HG02970 (cell line): ENCODE results near the gene COX19.
A peak's percentile ranks its signal among the peaks of the same experiment; 100 is the strongest.
"Not testable (repeated sequence)": the region's sequence is repeated elsewhere in the genome, so short reads cannot be mapped to it uniquely, and the experiment has no call there.

ENCODE experiments used
- ATAC-seq: cut with Tn5 transposase; IDR thresholded peaks from one replicate; pipeline ENCODE4 v1.9.1; 2021; ENCODE audit warnings: mild to moderate bottlenecking, moderate library complexity, moderate number of reproducible peaks; ENCODE audit not compliant: unreplicated experiment, low FRiP score

Gene COX19

GRCh38 chr7:931871-932650, 43.3 kb downstream of the COX19 start:
- ATAC-seq: no peak

GRCh38 chr7:930975-931758, 44.2 kb downstream of the COX19 start:
- ATAC-seq: no peak

- no peak for ATAC-seq
Observed at GRCh38 chr7:929311-929711, 46.0 kb downstream of the COX19 start.

GRCh38 chr7:927031-927671, 48.2 kb downstream of the COX19 start:
- no peak for ATAC-seq

- no peak for ATAC-seq
Observed at GRCh38 chr7:926061-927030, 49.0 kb downstream of the COX19 start.

- no peak for ATAC-seq
Observed at GRCh38 chr7:925601-926000, 49.7 kb downstream of the COX19 start.

- ATAC-seq: no peak
Observed at GRCh38 chr7:924541-925231, 50.7 kb downstream of the COX19 start.

- ATAC-seq: not testable (repeated sequence)
Observed at GRCh38 chr7:924042-924441, 51.3 kb downstream of the COX19 start.

GRCh38 chr7:923108-924041, 52.0 kb downstream of the COX19 start:
- ATAC-seq: peak; percentile 72

- no peak for ATAC-seq
Observed at GRCh38 chr7:922334-923107, 52.8 kb downstream of the COX19 start.

- no peak for ATAC-seq
Observed at GRCh38 chr7:921581-922333, 53.6 kb downstream of the COX19 start.

- ATAC-seq: no peak
Observed at GRCh38 chr7:921071-921461, 54.3 kb downstream of the COX19 start.

GRCh38 chr7:920351-921070, 54.8 kb downstream of the COX19 start:
- ATAC-seq: no peak

- no peak for ATAC-seq
Observed at GRCh38 chr7:919924-920341, 55.4 kb downstream of the COX19 start.

- ATAC-seq: no peak
Observed at GRCh38 chr7:919114-919442, 56.3 kb downstream of the COX19 start.

GRCh38 chr7:918441-919113, 56.8 kb downstream of the COX19 start:
- ATAC-seq: no peak
